Kidney (tissue), 14 donors: Measurements from ENCODE around the gene MX2. TPM values are rescaled to one million over a fixed set of nuclear protein-coding genes. Genes with fewer than 3 reads are reported as not detected.

Source experiments
- DNase-seq, 5 donors: peaks; one replicate each; pipeline ENCODE4 v3.0.0-alpha.2; 2013 to 2020
- FAIRE-seq: peaks from 2 replicates; lab custom pipeline; 2012; peaks lifted over from hg19 to GRCh38; lab: Jason Lieb, UNC
- H3K27ac ChIP-seq, 2 donors: one replicate each; pipeline ENCODE4 v1.7.0; 2013; ENCODE audit warnings: low read depth in 2 of 2, low read length in 2 of 2, inconsistent platforms in 1 of 2
- H3K27me3 ChIP-seq: one replicate; pipeline ENCODE4 v1.7.1; 2013; ENCODE audit warnings: low read length, inconsistent platforms; ENCODE audit not compliant: control insufficient read depth, insufficient read depth
- H3K36me3 ChIP-seq, 3 donors: one replicate each; pipeline versions ENCODE4 v1.7.0 to v1.7.1; 2013; ENCODE audit warnings: low read length in 3 of 3, control low read depth in 1 of 3, inconsistent platforms in 1 of 3; ENCODE audit not compliant: insufficient read depth in 3 of 3, control insufficient read depth in 2 of 3
- H3K4me1 ChIP-seq, 3 donors: one replicate each; pipeline versions ENCODE4 v1.7.0 to v1.7.1; 2013; ENCODE audit warnings: low read length in 3 of 3, inconsistent platforms in 1 of 3, low read depth in 1 of 3; ENCODE audit not compliant: control insufficient read depth in 2 of 3, insufficient read depth in 2 of 3
- H3K4me3 ChIP-seq, 3 donors: one replicate each; pipeline versions ENCODE4 v1.7.0 to v1.8.1; 2013; ENCODE audit warnings: low read length in 3 of 3, control low read depth in 1 of 3, inconsistent platforms in 1 of 3
- H3K9ac ChIP-seq, 3 donors: one replicate each; pipeline versions ENCODE4 v1.7.0 to v1.7.1; 2013; ENCODE audit warnings: low read length in 3 of 3, control low read depth in 1 of 3, inconsistent platforms in 1 of 3
- H3K9me3 ChIP-seq, 3 donors: one replicate each; pipeline versions ENCODE4 v1.7.0 to v1.7.1; 2013; ENCODE audit warnings: low read length in 3 of 3, control low read depth in 1 of 3, inconsistent platforms in 1 of 3; ENCODE audit not compliant: control insufficient read depth in 2 of 3, insufficient read depth in 1 of 3
- CTCF ChIP-seq: IDR thresholded peaks from 3 replicates; pipeline ENCODE4 v1.5.1; 2012; ENCODE audit warnings: mild to moderate bottlenecking, moderate library complexity, borderline replicate concordance; ENCODE audit not compliant: insufficient read depth; ENCODE audit errors: extremely low read depth
- intact Hi-C: fragments of 100-400 bp; cut with DNase I; formaldehyde crosslinking; loops from one replicate; pipeline ENCODE4 v1.11.1; 2022
- polyA plus RNA-seq: library from polyadenylated mRNA; stranded (reverse); fragments of 350-450 nt; fragmentation: Illumina TruSeq; extraction: RNeasy Lipid Tissue Mini Kit (QIAGEN cat#74804); gene quantifications from one replicate; pipeline ENCODE4 v1.2.3, GENCODE V29; 2014; ENCODE audit warnings: low read depth, low replicate concordance; ENCODE audit not compliant: insufficient read depth
- total RNA-seq: library from RNA; stranded (reverse); fragmentation: NEBNext Ultra II Directional; extraction: Animal tissue kit (Norgen Biotek cat#: 25700); gene quantifications from one replicate; pipeline ENCODE4 v1.2.1, GENCODE V29; 2021
- donor health status: control.
- donor health status: control.
- donor health status: control.
- donor health status: control.
- donor health status: control.
- donor health status: DM: yes; HTN: yes; CAD: no.
- donor health status: Normal renal cell carcinoma (clear cell type).

MX2 gene
- total and polyA plus RNA-seq, 2 donors from 2014 or later, result 4.3 to 11.7 TPM

GRCh38 chr21:41439248-41439647 lies 77.4 kb downstream of the MX2 start:
- no peaks in the 10 kb centered on the region for H3K4me1 ChIP-seq
- H3K27me3 ChIP-seq, result no peaks in the 10 kb centered on the region
- no peak overlapping the region for H3K4me3 ChIP-seq
- H3K36me3 ChIP-seq, result peaks cover 0 to 31% (median 20%) of the 10 kb centered on the region in 3 donors
- no peak overlapping the region for H3K9ac ChIP-seq
- no peaks in the 10 kb centered on the region for H3K9me3 ChIP-seq
- DNase-seq (no peak), FAIRE-seq (no peak)
- no peak for TF ChIP-seq CTCF
- no peak overlapping the region for H3K27ac ChIP-seq
- intact Hi-C loops, result no loop called here

- FAIRE-seq, result no peak
- intact Hi-C loops, result no loop called here
- Histone ChIP-seq H3K36me3 (peaks cover 0 to 25% (median 11%) of the 10 kb centered on the region in 3 donors), H3K27me3 (no peaks in the 10 kb centered on the region), H3K27ac (no peak overlapping the region), H3K9me3 (no peaks in the 10 kb centered on the region), H3K4me3 (no peak overlapping the region), H3K4me1 (no peaks in the 10 kb centered on the region), H3K9ac (no peak overlapping the region)
- TF ChIP-seq CTCF, result no peak
- DNase-seq, result peak in 1 of 5 donors; percentile 24
Measured at GRCh38 chr21:41441546-41441945, 79.7 kb downstream of the MX2 start.

- peaks cover 0 to 27% (median 8%) of the 10 kb centered on the region in 3 donors for H3K36me3 ChIP-seq
- H3K9me3 ChIP-seq, result no peaks in the 10 kb centered on the region
- intact Hi-C loops, result no loop called here
- no peak overlapping the region for H3K27ac ChIP-seq
- no peak for TF ChIP-seq CTCF
- no peaks in the 10 kb centered on the region for H3K4me1 ChIP-seq
- DNase-seq (no peak), FAIRE-seq (no peak)
- H3K4me3 ChIP-seq, result no peak overlapping the region
- H3K9ac ChIP-seq, result no peak overlapping the region
- H3K27me3 ChIP-seq, result no peaks in the 10 kb centered on the region
Measured at GRCh38 chr21:41442481-41443186, 80.8 kb downstream of the MX2 start.
